Measurements from ENCODE around the gene DEFB129.

- TF ChIP-seq CTCF (IDR thresholded peaks at IDR 0.05) (no peak), POLR2A (IDR thresholded peaks at IDR 0.05) (no peak)
Measured at GRCh38 chr20:272718-273117, 45.7 kb downstream of the DEFB129 start.
